ENCODE measurements around the gene CATSPERZ. TPM values are rescaled to one million over a fixed set of nuclear protein-coding genes. Genes with fewer than 3 reads are reported as not detected.
A peak's percentile ranks its signal among the peaks of the same experiment; 100 is the strongest.

Gene CATSPERZ
- total RNA-seq, 1 donor from 2014 or later: not detected

GRCh38 chr11:64334764-64335735 is 34.9 kb downstream of the CATSPERZ start:
- Histone ChIP-seq H3K27me3 (ENCODE audit: control insufficient read depth, insufficient read depth, low read length) (no peaks in the 10 kb centered on the region), H3K4me3 (ENCODE audit: low read depth, low read length) (no peak overlapping the region), H3K36me3 (ENCODE audit: control insufficient read depth, insufficient read depth, low read length) (no peaks in the 10 kb centered on the region)
- TF ChIP-seq CTCF (IDR thresholded peaks at IDR 0.05; ENCODE audit: insufficient read depth, low read length, poor library complexity, severe bottlenecking): no peak
- DNase-seq (ENCODE audit: low read depth): peak; percentile 99

GRCh38 chr11:64337538-64338249 is 37.5 kb downstream of the CATSPERZ start:
- DNase-seq (ENCODE audit: low read depth): no peak
- H3K27me3 ChIP-seq (ENCODE audit: control insufficient read depth, insufficient read depth, low read length): peaks cover 5% of the 10 kb centered on the region
- no peak overlapping the region for H3K4me3 ChIP-seq (ENCODE audit: low read depth, low read length)
- no peaks in the 10 kb centered on the region for H3K36me3 ChIP-seq (ENCODE audit: control insufficient read depth, insufficient read depth, low read length)
- TF ChIP-seq CTCF (IDR thresholded peaks at IDR 0.05; ENCODE audit: insufficient read depth, low read length, poor library complexity, severe bottlenecking): no peak

GRCh38 chr11:64338716-64339115 is 38.6 kb downstream of the CATSPERZ start:
- no peaks in the 10 kb centered on the region for H3K36me3 ChIP-seq (ENCODE audit: control insufficient read depth, insufficient read depth, low read length)
- peaks cover 5% of the 10 kb centered on the region for H3K27me3 ChIP-seq (ENCODE audit: control insufficient read depth, insufficient read depth, low read length)
- no peak overlapping the region for H3K4me3 ChIP-seq (ENCODE audit: low read depth, low read length)
- DNase-seq (ENCODE audit: low read depth): no peak
- TF ChIP-seq CTCF (IDR thresholded peaks at IDR 0.05; ENCODE audit: insufficient read depth, low read length, poor library complexity, severe bottlenecking): no peak

GRCh38 chr11:64339286-64339685 is 39.1 kb downstream of the CATSPERZ start:
- no peak for TF ChIP-seq CTCF (IDR thresholded peaks at IDR 0.05; ENCODE audit: insufficient read depth, low read length, poor library complexity, severe bottlenecking)
- no peaks in the 10 kb centered on the region for H3K36me3 ChIP-seq (ENCODE audit: control insufficient read depth, insufficient read depth, low read length)
- H3K4me3 ChIP-seq (ENCODE audit: low read depth, low read length): no peak overlapping the region
- H3K27me3 ChIP-seq (ENCODE audit: control insufficient read depth, insufficient read depth, low read length): peaks cover 5% of the 10 kb centered on the region
- no peak for DNase-seq (ENCODE audit: low read depth)

GRCh38 chr11:64339754-64340408 is 39.7 kb downstream of the CATSPERZ start, which contains the start of gene CCDC88B:
Gene CCDC88B (plus strand): TSS chr11:64340204. CDS start chr11:64340267, 63 bp downstream.
- H3K27me3 ChIP-seq (ENCODE audit: control insufficient read depth, insufficient read depth, low read length): peaks cover 5% of the 10 kb centered on the region
- no peak within 1 kb of the TSS for H3K4me3 ChIP-seq (ENCODE audit: low read depth, low read length)
- DNase-seq (ENCODE audit: low read depth): no peak
- TF ChIP-seq CTCF (IDR thresholded peaks at IDR 0.05; ENCODE audit: insufficient read depth, low read length, poor library complexity, severe bottlenecking): no peak
- no peaks in the 10 kb centered on the region for H3K36me3 ChIP-seq (ENCODE audit: control insufficient read depth, insufficient read depth, low read length)
